IPS-15b (cell line): ENCODE results near the gene FBXO36.

Source experiments
- H3K27me3 ChIP-seq: one replicate; pipeline ENCODE4 v1.6.1; 2013; ENCODE audit warnings: low read length; ENCODE audit not compliant: control insufficient read depth, insufficient read depth
- H3K36me3 ChIP-seq: one replicate; pipeline ENCODE4 v1.6.1; 2013; ENCODE audit warnings: low read length; ENCODE audit not compliant: control insufficient read depth, insufficient read depth
- H3K4me1 ChIP-seq: one replicate; pipeline ENCODE4 v1.6.1; 2013; ENCODE audit warnings: mild to moderate bottlenecking, low read length; ENCODE audit not compliant: control insufficient read depth, insufficient read depth
- H3K4me3 ChIP-seq: one replicate; pipeline ENCODE4 v1.5.1; 2013; ENCODE audit warnings: low read depth, low read length
- H3K9ac ChIP-seq: one replicate; pipeline ENCODE4 v1.6.1; 2013; ENCODE audit warnings: low read depth, mild to moderate bottlenecking, low read length
- H3K9me3 ChIP-seq: one replicate; pipeline ENCODE4 v1.6.1; 2013; ENCODE audit warnings: mild to moderate bottlenecking, low read length; ENCODE audit not compliant: control insufficient read depth, insufficient read depth

FBXO36 gene

DNA sequence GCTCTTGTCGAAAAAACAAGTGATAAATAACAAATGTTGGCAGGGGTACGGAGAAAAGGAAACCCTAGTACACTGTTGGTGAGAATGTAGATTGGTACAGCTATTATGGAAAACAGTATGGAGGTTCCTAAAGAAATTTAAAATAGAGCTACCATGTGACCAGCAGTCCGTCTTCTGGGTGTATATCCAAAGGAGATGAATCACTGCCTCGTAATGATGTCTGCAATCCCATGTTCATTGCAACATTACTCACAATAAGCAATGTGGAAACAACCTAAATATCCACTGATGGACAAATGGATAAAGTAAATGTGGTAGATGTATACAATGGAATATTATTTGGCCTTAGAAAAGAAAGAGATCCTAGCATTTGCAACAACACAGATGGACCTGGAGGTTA is 95.8 kb downstream of the FBXO36 start:
- H3K36me3 ChIP-seq, result no peaks in the 10 kb centered on the region
- no peak overlapping the region for H3K9ac ChIP-seq
- H3K4me3 ChIP-seq, result no peak overlapping the region
- H3K9me3 ChIP-seq, result no peaks in the 10 kb centered on the region
- H3K27me3 ChIP-seq, result no peaks in the 10 kb centered on the region
- no peaks in the 10 kb centered on the region for H3K4me1 ChIP-seq

DNA sequence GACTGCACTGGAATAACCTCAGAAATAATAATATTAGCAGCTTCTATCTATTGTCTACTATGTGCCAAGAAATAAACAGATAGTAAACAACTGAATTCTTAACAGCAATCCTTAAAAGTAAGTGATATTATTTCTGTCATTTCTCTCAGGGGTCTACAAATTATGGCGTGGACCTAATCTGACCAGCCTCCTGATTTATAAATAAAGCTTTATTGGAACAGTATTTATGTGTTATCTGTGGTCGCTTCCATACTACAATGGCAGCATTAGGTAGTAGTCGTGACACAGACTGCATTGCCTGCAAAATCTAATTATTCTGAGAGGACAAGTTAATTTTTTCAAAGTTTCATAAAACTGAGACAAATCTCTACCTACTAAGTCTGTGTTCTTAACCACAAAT is 97.4 kb downstream of the FBXO36 start:
- Histone ChIP-seq H3K9ac (no peak overlapping the region), H3K36me3 (no peaks in the 10 kb centered on the region), H3K27me3 (no peaks in the 10 kb centered on the region), H3K4me1 (no peaks in the 10 kb centered on the region), H3K4me3 (no peak overlapping the region), H3K9me3 (no peaks in the 10 kb centered on the region)

DNA sequence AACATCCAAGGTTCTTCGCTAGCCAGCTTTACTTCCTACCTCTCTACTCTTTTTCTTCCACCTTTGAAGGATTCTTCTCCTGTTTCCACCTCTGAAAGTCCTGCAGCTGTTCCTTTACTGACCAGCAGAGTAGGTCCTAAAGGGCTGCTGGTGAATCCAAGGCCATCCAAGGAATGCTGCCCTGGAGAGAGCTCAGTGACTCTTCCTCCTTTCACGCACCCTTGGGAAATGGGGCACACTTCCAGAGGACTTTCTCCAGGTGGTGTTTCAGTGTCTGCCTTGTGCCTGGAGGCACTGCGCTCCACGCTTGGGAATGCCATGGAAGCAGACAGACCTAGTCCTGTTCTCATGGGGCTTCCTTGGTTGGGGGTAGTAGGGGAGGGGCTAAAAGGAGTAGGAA is 101.0 kb downstream of the FBXO36 start:
- H3K27me3 ChIP-seq, result no peaks in the 10 kb centered on the region
- no peaks in the 10 kb centered on the region for H3K9me3 ChIP-seq
- no peak overlapping the region for H3K9ac ChIP-seq
- no peaks in the 10 kb centered on the region for H3K36me3 ChIP-seq
- no peaks in the 10 kb centered on the region for H3K4me1 ChIP-seq
- H3K4me3 ChIP-seq, result no peak overlapping the region

DNA sequence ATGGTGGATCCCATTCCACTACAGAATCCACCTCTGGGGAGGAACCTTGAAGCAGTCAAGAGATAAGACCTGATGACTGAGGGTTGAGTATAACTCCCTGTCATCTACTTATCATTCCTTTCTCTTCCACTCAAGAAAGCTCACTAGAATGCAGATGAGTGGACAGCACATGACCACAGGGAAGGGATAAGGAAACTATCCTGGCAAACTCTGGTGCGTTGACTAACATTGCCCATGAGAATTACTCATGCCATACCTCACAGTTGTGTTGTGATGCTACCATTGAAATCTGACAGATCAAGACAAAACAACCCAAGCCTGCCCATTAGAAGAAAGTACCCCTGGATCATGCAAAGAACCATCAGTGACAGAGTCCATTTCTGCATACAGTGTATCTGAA is 119.9 kb downstream of the FBXO36 start:
- no peaks in the 10 kb centered on the region for H3K36me3 ChIP-seq
- no peaks in the 10 kb centered on the region for H3K4me1 ChIP-seq
- H3K9ac ChIP-seq, result no peak overlapping the region
- H3K27me3 ChIP-seq, result no peaks in the 10 kb centered on the region
- H3K9me3 ChIP-seq, result no peaks in the 10 kb centered on the region
- no peak overlapping the region for H3K4me3 ChIP-seq

DNA sequence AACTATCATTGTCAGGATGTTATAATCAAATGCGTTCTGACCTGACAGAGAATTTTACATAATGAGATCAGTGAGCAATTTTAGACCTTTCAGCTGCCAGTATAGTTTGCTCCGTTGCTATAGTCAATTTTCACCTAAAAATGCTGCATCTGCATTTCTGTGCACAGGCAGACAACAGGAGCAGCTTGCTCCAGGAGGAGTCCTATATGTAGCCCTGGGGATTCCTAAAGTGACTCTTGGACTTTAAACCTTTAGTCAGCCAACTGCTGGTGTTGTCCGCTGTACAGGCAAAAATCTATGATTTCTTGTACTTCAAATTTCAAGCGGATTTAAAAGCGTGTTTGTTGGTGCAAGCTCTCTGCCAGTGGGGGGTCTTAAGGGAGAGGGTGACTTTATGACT is 120.7 kb downstream of the FBXO36 start:
- H3K9ac ChIP-seq, result no peak overlapping the region
- H3K27me3 ChIP-seq, result no peaks in the 10 kb centered on the region
- H3K9me3 ChIP-seq, result no peaks in the 10 kb centered on the region
- no peak overlapping the region for H3K4me3 ChIP-seq
- H3K36me3 ChIP-seq, result no peaks in the 10 kb centered on the region
- no peaks in the 10 kb centered on the region for H3K4me1 ChIP-seq

DNA sequence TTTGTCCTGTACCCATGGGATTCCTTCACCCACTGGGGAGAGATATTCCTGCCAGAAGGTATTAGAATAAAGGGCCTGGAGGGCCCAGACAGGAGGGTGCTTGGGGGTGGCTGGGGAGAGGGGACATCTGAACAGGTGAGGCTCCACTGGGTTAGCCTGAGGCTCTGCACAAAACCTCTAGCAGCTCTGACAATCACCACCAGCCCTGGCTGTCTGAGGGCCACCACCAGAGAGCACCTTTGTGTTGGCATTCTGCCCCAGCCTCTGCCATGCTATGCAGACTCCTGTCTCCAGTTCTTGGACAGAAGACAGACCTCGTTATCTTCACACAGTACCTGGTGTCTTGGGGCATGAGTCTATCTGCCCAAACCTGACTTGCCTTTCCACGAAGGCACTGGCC is 121.2 kb downstream of the FBXO36 start:
- Histone ChIP-seq H3K9ac (no peak overlapping the region), H3K4me3 (no peak overlapping the region), H3K27me3 (no peaks in the 10 kb centered on the region), H3K4me1 (no peaks in the 10 kb centered on the region), H3K36me3 (no peaks in the 10 kb centered on the region), H3K9me3 (no peaks in the 10 kb centered on the region)

DNA sequence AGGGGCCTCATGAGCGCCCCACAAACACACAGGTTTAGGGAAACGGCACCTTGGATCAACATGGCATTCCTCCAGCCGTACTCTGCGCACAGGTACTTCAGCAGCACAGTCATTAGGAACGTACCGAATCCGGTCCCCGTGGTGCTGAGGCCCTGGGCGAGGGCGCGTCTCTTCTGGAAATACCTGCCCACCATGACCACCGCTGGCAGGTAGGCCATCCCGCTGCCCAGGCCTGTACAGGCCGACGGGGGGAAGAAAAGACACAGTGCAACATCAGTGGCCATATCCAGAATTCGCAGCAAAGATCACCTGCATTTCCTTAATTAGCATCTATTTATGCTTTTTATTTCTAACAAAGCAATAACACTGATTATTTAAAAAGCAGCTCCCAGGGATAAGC is 124.2 kb downstream of the FBXO36 start:
- H3K36me3 ChIP-seq, result no peaks in the 10 kb centered on the region
- no peak overlapping the region for H3K4me3 ChIP-seq
- H3K9me3 ChIP-seq, result no peaks in the 10 kb centered on the region
- H3K27me3 ChIP-seq, result no peaks in the 10 kb centered on the region
- no peak overlapping the region for H3K9ac ChIP-seq
- no peaks in the 10 kb centered on the region for H3K4me1 ChIP-seq

DNA sequence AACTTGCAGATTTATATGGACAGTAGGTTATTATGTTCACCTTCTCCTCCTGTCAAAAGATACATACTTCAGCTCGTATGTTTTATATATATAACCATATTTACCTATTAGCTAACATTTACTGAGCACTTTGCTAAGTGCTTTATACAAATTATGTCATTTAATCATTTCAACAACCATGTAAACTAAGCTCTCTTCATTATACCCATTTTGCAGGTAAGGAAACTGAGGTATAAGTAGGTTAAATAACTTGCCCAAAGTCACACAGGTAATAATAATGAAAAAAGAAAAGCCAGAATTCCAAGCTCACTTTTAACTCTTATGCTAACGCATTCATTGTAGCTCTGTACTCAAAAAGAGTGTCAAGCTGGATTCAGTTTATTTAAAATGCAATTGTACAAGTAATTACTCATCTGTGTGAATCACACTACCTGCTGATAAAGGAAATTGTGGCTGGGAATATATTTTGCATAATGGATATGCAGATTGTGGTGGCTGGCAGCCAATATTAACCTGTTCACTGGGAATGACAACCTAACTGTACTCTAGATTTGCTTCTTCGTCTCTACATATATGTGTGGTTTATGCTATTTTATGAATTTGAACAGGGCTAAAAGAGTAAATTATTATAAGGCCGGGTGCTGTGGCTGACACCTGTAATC is 125.8 kb downstream of the FBXO36 start:
- Histone ChIP-seq H3K36me3 (no peaks in the 10 kb centered on the region), H3K9ac (no peak overlapping the region), H3K4me1 (no peaks in the 10 kb centered on the region), H3K27me3 (no peaks in the 10 kb centered on the region), H3K9me3 (no peaks in the 10 kb centered on the region), H3K4me3 (no peak overlapping the region)

DNA sequence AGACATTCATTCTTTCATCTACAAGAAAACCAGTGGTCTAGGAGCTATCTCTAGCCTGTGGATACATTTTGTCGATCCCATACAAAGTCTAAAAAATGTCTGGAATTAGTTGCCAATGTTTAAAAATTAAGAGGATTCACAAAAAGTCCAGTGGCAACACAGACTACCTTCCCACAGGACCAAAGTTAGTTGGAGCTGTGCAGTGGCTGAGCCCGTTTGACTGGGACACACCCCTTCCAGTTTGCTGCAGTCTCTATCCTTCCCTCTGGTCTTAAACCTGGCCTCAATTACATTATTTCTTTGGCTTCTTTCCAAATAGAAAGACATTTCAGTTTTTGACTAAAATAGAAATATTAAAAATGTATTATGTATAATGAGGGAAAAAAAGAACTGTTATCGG is 127.8 kb downstream of the FBXO36 start:
- Histone ChIP-seq H3K9ac (no peak overlapping the region), H3K4me3 (no peak overlapping the region)

DNA sequence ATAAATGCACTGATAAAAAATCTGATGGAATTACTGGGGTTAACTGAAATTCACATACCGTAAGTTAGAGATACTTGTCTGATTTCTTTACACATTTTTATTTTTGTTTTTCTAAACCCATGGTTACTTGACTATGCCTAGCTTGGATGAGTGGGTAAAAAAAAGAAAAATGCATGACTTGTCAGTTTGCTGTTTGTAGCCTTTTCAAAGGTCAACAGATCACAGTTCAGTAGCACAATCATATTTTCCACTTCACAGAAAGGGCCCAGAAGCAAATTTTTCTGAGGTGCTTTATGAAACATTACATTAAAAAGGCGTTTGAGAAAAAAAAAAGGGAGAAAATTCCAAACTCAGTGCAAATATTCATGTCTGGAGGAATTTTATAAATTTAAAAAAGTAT is 130.0 kb downstream of the FBXO36 start:
- H3K9ac ChIP-seq, result no peak overlapping the region
- H3K4me1 ChIP-seq, result no peaks in the 10 kb centered on the region
- H3K36me3 ChIP-seq, result no peaks in the 10 kb centered on the region
- no peaks in the 10 kb centered on the region for H3K27me3 ChIP-seq
- no peak overlapping the region for H3K4me3 ChIP-seq
- no peaks in the 10 kb centered on the region for H3K9me3 ChIP-seq

More for the DNA sequence above, 127.8 kb downstream of the FBXO36 start:
- Histone ChIP-seq H3K36me3 (no peaks in the 10 kb centered on the region), H3K9me3 (no peaks in the 10 kb centered on the region), H3K27me3 (no peaks in the 10 kb centered on the region), H3K4me1 (no peaks in the 10 kb centered on the region)

DNA sequence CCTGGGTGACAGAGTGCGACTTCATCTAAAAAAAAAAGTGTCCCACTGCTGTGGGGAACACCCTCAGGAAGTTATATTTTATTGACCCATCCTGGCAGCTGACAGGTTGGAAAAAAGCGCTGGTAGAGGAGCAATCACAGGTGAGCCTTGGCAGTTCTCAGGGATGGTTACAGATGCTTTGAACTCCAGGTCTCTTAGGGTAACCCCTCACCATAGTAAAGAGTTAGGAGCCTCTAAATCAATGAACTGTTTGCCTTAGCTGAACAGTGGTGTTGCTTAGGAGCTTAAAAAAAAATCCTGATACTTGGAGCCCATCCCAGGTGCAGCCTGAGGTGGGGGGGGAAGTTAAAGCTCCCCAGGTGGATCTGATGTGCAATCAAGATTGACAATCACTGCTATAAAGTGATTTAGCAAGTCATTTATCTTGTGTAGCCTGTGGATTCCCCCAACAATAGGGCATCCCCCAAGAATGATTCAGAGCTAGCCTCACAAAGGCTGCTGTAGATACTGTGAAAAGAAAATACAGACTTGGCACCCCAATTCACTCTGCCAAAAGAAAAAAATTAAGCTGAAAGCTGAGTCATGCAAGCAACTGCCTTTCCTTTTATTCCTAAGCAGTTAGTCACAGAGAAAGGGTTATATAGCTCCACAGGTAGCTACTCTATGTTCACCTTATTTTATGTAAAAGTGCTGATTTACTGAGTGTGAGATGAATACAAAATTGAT is 131.6 kb downstream of the FBXO36 start:
- Histone ChIP-seq H3K4me1 (no peaks in the 10 kb centered on the region), H3K4me3 (no peak overlapping the region), H3K27me3 (no peaks in the 10 kb centered on the region), H3K9me3 (no peaks in the 10 kb centered on the region), H3K9ac (no peak overlapping the region), H3K36me3 (no peaks in the 10 kb centered on the region)

DNA sequence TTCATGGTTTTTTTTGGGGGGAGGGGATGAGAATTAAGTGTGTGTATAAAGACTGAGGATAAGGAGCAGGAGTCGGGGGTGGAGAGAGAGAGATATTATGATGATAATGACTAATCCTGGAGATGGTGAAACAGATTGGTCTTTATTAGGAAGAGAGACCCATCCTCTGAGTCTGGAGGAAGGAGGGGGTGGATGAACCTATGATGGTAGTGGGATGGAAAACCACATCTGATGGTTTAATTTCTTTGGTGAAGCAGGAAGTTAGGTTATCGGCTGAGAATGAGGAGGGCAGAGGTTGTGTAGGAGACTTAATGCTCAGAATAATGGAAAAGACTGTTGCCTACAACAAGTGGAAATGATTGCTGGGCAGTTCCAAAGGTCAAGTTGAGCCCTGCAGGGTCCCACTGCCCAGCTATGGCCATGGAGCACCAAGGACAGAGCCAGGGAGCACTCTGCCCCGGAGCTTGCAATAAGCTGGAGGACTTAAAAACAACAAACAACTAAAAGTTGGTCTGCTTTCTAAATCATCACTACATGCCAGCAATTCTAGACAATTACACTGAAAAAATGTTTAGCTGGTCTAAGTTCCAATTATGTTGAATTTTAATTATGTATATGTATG is 138.5 kb downstream of the FBXO36 start:
- Histone ChIP-seq H3K4me3 (no peak overlapping the region), H3K36me3 (no peaks in the 10 kb centered on the region), H3K9ac (no peak overlapping the region), H3K9me3 (no peaks in the 10 kb centered on the region), H3K27me3 (no peaks in the 10 kb centered on the region), H3K4me1 (no peaks in the 10 kb centered on the region)
